Measurements from ENCODE around the gene SPSB1.

- TF ChIP-seq FOXP2 (optimal IDR thresholded peaks at IDR 0.05; ENCODE audit: borderline replicate concordance, extremely low read depth, extremely low read length, insufficient read depth) (no peak), POLR2AphosphoS5 (IDR thresholded peaks at IDR 0.05; ENCODE audit: low read depth, low read length) (no peak), TAF1 (IDR thresholded peaks at IDR 0.05; ENCODE audit: borderline replicate concordance, insufficient read depth, low read length) (no peak), REST (IDR thresholded peaks at IDR 0.05; ENCODE audit: insufficient read depth in 1 of 2, low read depth in 2 of 2, low read length in 2 of 2) (no peak), SIN3A (IDR thresholded peaks at IDR 0.05; ENCODE audit: borderline replicate concordance, insufficient read depth, low read length) (no peak)
These were observed 5.6 kb downstream of the SPSB1 start for GRCh38 chr1:9298282-9298681.
